ENCODE data around the gene KIF25. TPM values are rescaled to one million over a fixed set of nuclear protein-coding genes. Genes with fewer than 3 reads are reported as not detected.

Gene KIF25
- total RNA-seq, 1 experiment from 2014 or later: 0.59 TPM

DNA sequence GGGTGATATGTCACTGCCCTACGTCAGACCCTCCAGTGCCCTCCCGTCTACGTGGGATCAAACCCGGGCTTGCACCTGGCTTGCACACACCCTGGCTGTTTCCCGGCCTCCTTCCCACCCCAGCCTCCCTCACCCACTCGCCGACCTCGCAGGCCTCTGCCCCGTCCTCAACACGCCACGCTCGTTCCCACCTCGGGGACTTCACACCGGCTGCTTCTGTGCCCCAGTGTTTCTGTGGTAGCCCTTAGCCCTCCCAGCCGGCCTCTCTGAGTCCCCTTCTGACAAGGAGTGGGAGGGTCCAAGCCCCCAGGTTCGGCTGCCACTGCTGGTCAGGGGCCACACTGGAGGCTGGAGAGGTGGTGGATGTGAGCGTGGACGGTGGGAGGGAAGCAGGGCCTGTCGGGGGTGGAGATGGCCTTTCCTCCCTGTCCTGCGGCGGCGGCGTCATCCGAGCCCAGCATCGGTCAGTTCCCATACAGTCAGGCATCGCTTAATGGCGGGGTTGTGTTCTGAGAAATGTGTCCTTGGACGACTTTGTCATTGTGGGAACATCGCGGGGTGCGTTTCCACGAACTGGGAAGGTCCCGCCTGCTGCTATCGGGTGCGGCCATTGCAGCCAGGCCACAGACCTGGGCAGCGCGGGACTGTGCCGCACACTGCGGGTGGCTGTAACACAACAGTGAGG is 11.4 kb upstream of the KIF25 start:
- Histone ChIP-seq H2BK20ac (ENCODE audit: low read depth, low read length, poor library complexity, severe bottlenecking) (no peak overlapping the region), H3K56ac (ENCODE audit: insufficient read length, low read depth, low read length) (no peak overlapping the region), H2AFZ (ENCODE audit: low read length) (no peak overlapping the region), H4K5ac (ENCODE audit: insufficient read length, low read depth, low read length) (no peak overlapping the region), H3K23me2 (ENCODE audit: insufficient read length, low read depth, low read length, poor library complexity, severe bottlenecking) (no peaks in the 10 kb centered on the region), H2BK120ac (ENCODE audit: low read depth, low read length, poor library complexity, severe bottlenecking) (no peak overlapping the region), H3K4me2 (ENCODE audit: insufficient read depth, insufficient read length, low read length) (no peak overlapping the region), H2BK15ac (ENCODE audit: low read depth, low read length) (no peak overlapping the region), H3T11ph (ENCODE audit: low read length) (no peak overlapping the region), H2AK5ac (ENCODE audit: insufficient read length, low read length) (no peak overlapping the region), H3K9ac (ENCODE audit: extremely low read depth, insufficient read length, low read length) (no peak overlapping the region), H2BK12ac (ENCODE audit: insufficient read length, low read depth, low read length) (no peak overlapping the region), H4K8ac (replicated peaks; ENCODE audit: insufficient read length, low read depth, low read length) (no peak overlapping the region), H2BK5ac (ENCODE audit: insufficient read length, low read length) (no peak overlapping the region), H4K91ac (ENCODE audit: insufficient read length, low read depth, low read length) (no peak overlapping the region), H3K4me1 (ENCODE audit: insufficient read depth, low read length) (no peaks in the 10 kb centered on the region), H3K79me2 (ENCODE audit: insufficient read depth, low read length) (no peaks in the 10 kb centered on the region), H3K79me1 (ENCODE audit: insufficient read depth, low read depth, low read length, poor library complexity, severe bottlenecking) (no peaks in the 10 kb centered on the region), H3K23ac (ENCODE audit: insufficient read length, low read depth, low read length) (no peak overlapping the region), H3K18ac (ENCODE audit: insufficient read length, low read depth, low read length) (no peak overlapping the region), H3K27me3 (ENCODE audit: insufficient read depth, low read length) (no peaks in the 10 kb centered on the region), H3K9me3 (ENCODE audit: control insufficient read depth, low read depth, low read length) (no peaks in the 10 kb centered on the region), H3K27ac (ENCODE audit: insufficient read length, low read depth, low read length) (no peak overlapping the region), H4K20me1 (ENCODE audit: control insufficient read depth, insufficient read depth, insufficient read length) (no peaks in the 10 kb centered on the region), H3K14ac (ENCODE audit: insufficient read depth, low read length) (peak overlapping the region; percentile 42; the same call in 1 of the 2 replicates), H3K4ac (ENCODE audit: low read depth, low read length) (no peak overlapping the region)
- Mint-ChIP-seq H3K4me1 (peaks cover 0 to 2% of the 10 kb centered on the region in 2 experiments; a peak in 1 of 4 replicates), H3K4me3 (no peak overlapping the region), H3K36me3 (ENCODE audit: insufficient read depth in 1 of 3, low read depth in 3 of 3) (peaks cover 0 to 8% (median 2%) of the 10 kb centered on the region in 3 experiments; a peak in 1 of 7 replicates), H3K9me3 (peaks cover 12% of the 10 kb centered on the region in 2 experiments; a peak in 4 of 5 replicates), H3K27ac (no peak overlapping the region), H3K27me3 (ENCODE audit: low read depth) (peaks cover 2% of the 10 kb centered on the region)
- TF ChIP-seq, protein P1, sequence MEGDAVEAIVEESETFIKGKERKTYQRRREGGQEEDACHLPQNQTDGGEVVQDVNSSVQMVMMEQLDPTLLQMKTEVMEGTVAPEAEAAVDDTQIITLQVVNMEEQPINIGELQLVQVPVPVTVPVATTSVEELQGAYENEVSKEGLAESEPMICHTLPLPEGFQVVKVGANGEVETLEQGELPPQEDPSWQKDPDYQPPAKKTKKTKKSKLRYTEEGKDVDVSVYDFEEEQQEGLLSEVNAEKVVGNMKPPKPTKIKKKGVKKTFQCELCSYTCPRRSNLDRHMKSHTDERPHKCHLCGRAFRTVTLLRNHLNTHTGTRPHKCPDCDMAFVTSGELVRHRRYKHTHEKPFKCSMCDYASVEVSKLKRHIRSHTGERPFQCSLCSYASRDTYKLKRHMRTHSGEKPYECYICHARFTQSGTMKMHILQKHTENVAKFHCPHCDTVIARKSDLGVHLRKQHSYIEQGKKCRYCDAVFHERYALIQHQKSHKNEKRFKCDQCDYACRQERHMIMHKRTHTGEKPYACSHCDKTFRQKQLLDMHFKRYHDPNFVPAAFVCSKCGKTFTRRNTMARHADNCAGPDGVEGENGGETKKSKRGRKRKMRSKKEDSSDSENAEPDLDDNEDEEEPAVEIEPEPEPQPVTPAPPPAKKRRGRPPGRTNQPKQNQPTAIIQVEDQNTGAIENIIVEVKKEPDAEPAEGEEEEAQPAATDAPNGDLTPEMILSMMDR (conservative IDR thresholded peaks at IDR 0.05): no peak
- no CpG with 5 or more reads among the region's 39 CpGs for WGBS (ENCODE audit: extremely low coverage, insufficient read length, low lambda C conversion rate)
- no peak for DNase-seq

Data from H9 (cell line).